SK-N-SH treated with all-trans-retinoic acid at 6 μM for 48 hours (cell line): ENCODE results near the gene KCP.

Experiments
- ARNTL ChIP-seq: fragments of 450-650 bp; formaldehyde crosslinking; IDR thresholded peaks from 2 replicates; pipeline ENCODE4 v1.5.0; 2020; ENCODE audit warnings: low read depth, mild to moderate bottlenecking, moderate library complexity, borderline replicate concordance
- BACH2 ChIP-seq: fragments of 250-450 bp; sonication (Bioruptor Pico); IDR thresholded peaks from 2 replicates; pipeline ENCODE4 v1.9.0; 2021; ENCODE audit warnings: mild to moderate bottlenecking, borderline replicate concordance
- RARB ChIP-seq: fragments of 250-450 bp; sonication (Bioruptor Pico); IDR thresholded peaks from 2 replicates; pipeline ENCODE4 v1.8.0; 2021; ENCODE audit warnings: mild to moderate bottlenecking, moderate library complexity
- TOX ChIP-seq: fragments of 250-450 bp; sonication (Bioruptor Pico); IDR thresholded peaks from 2 replicates; pipeline ENCODE4 v1.8.0; 2021; ENCODE audit warnings: mild to moderate bottlenecking, moderate library complexity, borderline replicate concordance
- TF ChIP-seq, protein P1 (sequence below): fragments of 250-450 bp; sonication (Bioruptor Pico); IDR thresholded peaks from 2 replicates; pipeline ENCODE4 v1.8.0; 2020; ENCODE audit warnings: mild to moderate bottlenecking, moderate library complexity, borderline replicate concordance

DNA sequence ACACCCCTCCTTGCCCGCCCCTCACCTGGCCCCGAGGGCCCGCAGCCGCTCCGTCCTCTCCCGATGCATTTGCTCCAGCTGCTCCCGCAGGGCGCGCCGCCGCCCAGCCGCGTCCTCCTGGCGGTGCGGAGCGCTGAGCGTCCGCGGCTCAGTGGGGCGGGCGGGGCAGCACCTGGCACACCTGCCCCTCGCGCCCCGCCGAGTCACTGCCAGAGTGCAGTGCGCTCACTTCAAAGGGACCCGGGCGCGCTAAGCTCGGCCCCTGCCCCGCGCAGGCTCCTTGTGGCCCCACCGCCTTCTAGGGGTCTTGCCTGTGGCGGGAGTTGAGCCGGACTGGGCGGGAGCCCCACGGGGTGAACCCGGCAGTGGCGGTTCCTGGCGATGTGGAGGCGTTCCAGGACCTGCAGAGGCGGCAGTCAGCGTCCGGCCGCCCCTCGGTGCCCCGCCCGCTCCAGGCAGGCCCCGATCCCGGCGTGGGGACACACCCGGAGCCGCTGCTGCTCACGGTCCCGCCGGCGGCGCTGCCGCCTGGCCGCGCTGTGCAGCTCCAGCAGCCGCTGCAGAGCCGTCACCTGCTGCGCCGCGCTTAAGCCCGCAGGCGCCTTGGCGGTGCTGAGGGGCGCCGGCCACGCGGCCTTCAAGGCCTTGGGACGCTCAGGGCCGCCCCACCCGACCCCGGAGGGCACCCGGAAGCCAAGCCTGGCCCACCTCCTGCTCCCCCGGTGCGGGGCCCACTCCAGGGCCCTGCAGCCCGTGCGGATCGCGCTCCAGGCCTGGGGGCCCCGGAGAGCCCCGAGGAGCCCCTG lies 41.2 kb downstream of the KCP start:
- TF ChIP-seq, protein P1, sequence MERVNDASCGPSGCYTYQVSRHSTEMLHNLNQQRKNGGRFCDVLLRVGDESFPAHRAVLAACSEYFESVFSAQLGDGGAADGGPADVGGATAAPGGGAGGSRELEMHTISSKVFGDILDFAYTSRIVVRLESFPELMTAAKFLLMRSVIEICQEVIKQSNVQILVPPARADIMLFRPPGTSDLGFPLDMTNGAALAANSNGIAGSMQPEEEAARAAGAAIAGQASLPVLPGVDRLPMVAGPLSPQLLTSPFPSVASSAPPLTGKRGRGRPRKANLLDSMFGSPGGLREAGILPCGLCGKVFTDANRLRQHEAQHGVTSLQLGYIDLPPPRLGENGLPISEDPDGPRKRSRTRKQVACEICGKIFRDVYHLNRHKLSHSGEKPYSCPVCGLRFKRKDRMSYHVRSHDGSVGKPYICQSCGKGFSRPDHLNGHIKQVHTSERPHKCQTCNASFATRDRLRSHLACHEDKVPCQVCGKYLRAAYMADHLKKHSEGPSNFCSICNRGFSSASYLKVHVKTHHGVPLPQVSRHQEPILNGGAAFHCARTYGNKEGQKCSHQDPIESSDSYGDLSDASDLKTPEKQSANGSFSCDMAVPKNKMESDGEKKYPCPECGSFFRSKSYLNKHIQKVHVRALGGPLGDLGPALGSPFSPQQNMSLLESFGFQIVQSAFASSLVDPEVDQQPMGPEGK (CRISPR knock-in tag), result no peak
- TF ChIP-seq BACH2, result no peak
- no peak for TF ChIP-seq TOX (CRISPR knock-in tag)
- no peak for TF ChIP-seq ARNTL
- TF ChIP-seq RARB (CRISPR knock-in tag), result no peak
